H1 (cell line): ENCODE data around the gene VSTM2B. TPM values are rescaled to one million over a fixed set of nuclear protein-coding genes. Genes with fewer than 3 reads are reported as not detected.

Source experiments
- ASH2L ChIP-seq: fragments of 200-600, 300-600 bp; sonication (generic); IDR thresholded peaks from one replicate; pipeline ENCODE4 v1.7.1; 2017; ENCODE audit warnings: low read length
- BACH1 ChIP-seq: IDR thresholded peaks from 2 replicates; pipeline ENCODE4 v1.6.1; 2012; ENCODE audit warnings: low read length, improper control_type of control experiment
- CHD2 ChIP-seq: IDR thresholded peaks from 2 replicates; pipeline ENCODE4 v1.6.1; 2012; ENCODE audit warnings: low read length, improper control_type of control experiment
- FOSL1 ChIP-seq: IDR thresholded peaks from 2 replicates; pipeline ENCODE4 v1.6.1; 2011; ENCODE audit warnings: mild to moderate bottlenecking, low read depth, low read length, moderate library complexity; ENCODE audit not compliant: insufficient read depth
- GTF2F1 ChIP-seq: IDR thresholded peaks from 2 replicates; pipeline ENCODE4 v1.6.1; 2012; ENCODE audit warnings: low read depth, low read length, improper control_type of control experiment, borderline replicate concordance
- JUN ChIP-seq: IDR thresholded peaks from 2 replicates; pipeline ENCODE4 v1.6.1; 2011; ENCODE audit warnings: low read depth, mild to moderate bottlenecking, improper control_type of control experiment, low read length
- KDM1A ChIP-seq: fragments of 200-600, 300-600 bp; sonication (generic); IDR thresholded peaks from 2 replicates; pipeline ENCODE4 v1.7.1; 2016; ENCODE audit warnings: mild to moderate bottlenecking, low read length, borderline replicate concordance
- KDM4A ChIP-seq: IDR thresholded peaks from one replicate; pipeline ENCODE4 v1.7.1; 2012; ENCODE audit warnings: low read depth, mild to moderate bottlenecking, moderate library complexity, low read length, inconsistent platforms; ENCODE audit not compliant: severe bottlenecking
- KDM5A ChIP-seq: fragments of 200-600 bp; IDR thresholded peaks from 2 replicates; pipeline ENCODE4 v1.7.1; 2012; ENCODE audit warnings: mild to moderate bottlenecking, low read length, inconsistent platforms, mixed read lengths
- POLR2AphosphoS5 ChIP-seq: IDR thresholded peaks from 2 replicates; pipeline ENCODE4 v1.6.1; 2011; ENCODE audit warnings: low read depth, low read length
- POU5F1 ChIP-seq: IDR thresholded peaks from 2 replicates; pipeline ENCODE4 v1.6.1; 2011; ENCODE audit warnings: low read depth, mild to moderate bottlenecking, low read length, moderate library complexity
- RAD21 ChIP-seq, 2 experiments: IDR thresholded peaks in 1 of 2; conservative IDR thresholded peaks in 1 of 2; 2 replicates each; pipeline ENCODE4 v1.6.1; 2011; ENCODE audit warnings: low read depth in 2 of 2, low read length in 2 of 2, improper control_type of control experiment in 1 of 2, inconsistent platforms in 1 of 2, mild to moderate bottlenecking in 1 of 2, moderate library complexity in 1 of 2
- RXRA ChIP-seq: IDR thresholded peaks from 2 replicates; pipeline ENCODE4 v1.6.1; 2011; ENCODE audit warnings: low read depth, mild to moderate bottlenecking, low read length, moderate library complexity; ENCODE audit not compliant: insufficient read depth
- SAP30 ChIP-seq: fragments of 300-600 bp; sonication (generic); IDR thresholded peaks from 2 replicates; pipeline ENCODE4 v1.7.1; 2012; ENCODE audit warnings: low read length, moderate library complexity, mild to moderate bottlenecking, inconsistent platforms; ENCODE audit not compliant: insufficient read depth, insufficient replicate concordance
- SP1 ChIP-seq: IDR thresholded peaks from 2 replicates; pipeline ENCODE4 v1.6.1; 2011; ENCODE audit warnings: low read depth, low read length
- SP2 ChIP-seq: IDR thresholded peaks from 2 replicates; pipeline ENCODE4 v1.6.1; 2012; ENCODE audit warnings: mild to moderate bottlenecking, low read length, inconsistent platforms
- SRF ChIP-seq: IDR thresholded peaks from 2 replicates; pipeline ENCODE4 v1.6.1; 2011; ENCODE audit warnings: mild to moderate bottlenecking, low read depth, low read length, moderate library complexity
- TAF7 ChIP-seq: optimal IDR thresholded peaks from 2 replicates; pipeline ENCODE3; 2011; ENCODE audit warnings: low read depth, mild to moderate bottlenecking, inconsistent platforms, low read length, moderate library complexity, borderline replicate concordance
- YY1 ChIP-seq: IDR thresholded peaks from 2 replicates; pipeline ENCODE4 v1.6.1; 2011; ENCODE audit warnings: low read depth, mild to moderate bottlenecking, low read length
- ZNF274 ChIP-seq: IDR thresholded peaks from 2 replicates; pipeline ENCODE4 v1.7.0; 2012; ENCODE audit warnings: low read length, borderline replicate concordance; ENCODE audit errors: extremely low read depth
- polyA plus RNA-seq, 7 experiments: library from polyadenylated mRNA; depleted of rRNA in 3 of 7; stranded (reverse) in 5 of 7; unstranded in 2 of 7; fragments of >200 nt in 5 of 7; fragments of 200-250 nt in 2 of 7; gene quantifications; 1 replicate in 5 of 7; 2 replicates in 1 of 7; 4 replicates in 1 of 7; pipeline versions ENCODE4 v1.2.1 to v1.2.3, GENCODE V29; 2011 to 2013; ENCODE audit warnings: missing spikeins in 2 of 7, mixed read lengths in 2 of 7
- total RNA-seq: library from RNA; stranded (reverse); fragmentation: NEBNext Ultra II Directional; extraction: Animal tissue kit (Norgen Biotek cat#: 25700); gene quantifications from 2 replicates; pipeline ENCODE4 v1.2.1, GENCODE V29; 2021
- TF ChIP-seq, protein P1 (sequence below): IDR thresholded peaks from 2 replicates; pipeline ENCODE4 v1.6.1; 2011; ENCODE audit warnings: low read length, improper control_type of control experiment
- TF ChIP-seq, protein P2 (sequence below): IDR thresholded peaks from 2 replicates; pipeline ENCODE4 v1.6.1; 2012; ENCODE audit warnings: inconsistent platforms

Gene VSTM2B
- total and polyA plus RNA-seq, 2 of the 8 experiments (the other 6 are each of a cell fraction or from before 2014, with no cell fraction given), result 0.82 to 1.5 TPM

DNA sequence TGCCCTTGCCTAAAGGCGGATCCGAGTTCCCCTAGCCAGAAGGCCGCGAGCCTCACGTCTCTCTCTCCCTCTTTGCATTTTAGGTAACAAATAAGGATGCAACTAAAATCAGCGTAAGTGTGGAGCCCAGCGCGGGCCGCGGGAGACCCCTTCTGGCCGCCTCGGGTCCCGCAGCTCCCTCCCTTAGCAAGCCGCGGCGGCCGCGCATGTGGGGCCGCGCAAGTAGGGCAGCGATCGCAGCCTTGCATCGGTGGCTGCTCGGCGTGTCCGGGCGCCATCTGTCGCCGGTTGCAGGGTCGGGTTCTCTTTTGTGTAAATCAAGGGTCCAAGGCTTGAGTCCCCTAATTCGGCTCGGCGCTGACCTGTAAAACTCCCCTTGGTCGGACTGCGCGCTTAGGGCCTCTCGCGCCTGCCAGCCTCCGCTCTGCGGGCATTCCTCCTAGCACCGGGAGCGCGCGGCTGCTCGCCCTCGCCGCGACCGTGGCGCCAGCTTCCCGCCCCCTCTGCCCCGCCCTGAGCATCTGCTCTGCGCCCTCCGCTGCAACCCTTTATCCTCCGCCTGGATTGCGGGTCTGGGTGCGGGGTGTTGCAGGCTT is 2.7 kb downstream of the VSTM2B start (continued):
- TF ChIP-seq POU5F1, result no peak
- TF ChIP-seq CHD2, result no peak
- TF ChIP-seq FOSL1, result no peak
- no peak for TF ChIP-seq POLR2AphosphoS5
- TF ChIP-seq KDM4A, result peak; percentile 81
- no peak for TF ChIP-seq KDM1A
- peak; percentile 36; the same call in 1 of the 2 replicates for TF ChIP-seq YY1
- TF ChIP-seq ASH2L, result peak; percentile 76
- no peak for TF ChIP-seq SAP30
- TF ChIP-seq TAF7, result peak; percentile 16
- TF ChIP-seq ZNF274, result no peak
- TF ChIP-seq, protein P1, sequence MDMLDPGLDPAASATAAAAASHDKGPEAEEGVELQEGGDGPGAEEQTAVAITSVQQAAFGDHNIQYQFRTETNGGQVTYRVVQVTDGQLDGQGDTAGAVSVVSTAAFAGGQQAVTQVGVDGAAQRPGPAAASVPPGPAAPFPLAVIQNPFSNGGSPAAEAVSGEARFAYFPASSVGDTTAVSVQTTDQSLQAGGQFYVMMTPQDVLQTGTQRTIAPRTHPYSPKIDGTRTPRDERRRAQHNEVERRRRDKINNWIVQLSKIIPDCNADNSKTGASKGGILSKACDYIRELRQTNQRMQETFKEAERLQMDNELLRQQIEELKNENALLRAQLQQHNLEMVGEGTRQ, result no peak
- TF ChIP-seq SP1, result no peak
- no peak for TF ChIP-seq KDM5A
- no peak for TF ChIP-seq SRF
- no peak for TF ChIP-seq RXRA
- no peak for TF ChIP-seq JUN
- no peak for TF ChIP-seq SP2
- TF ChIP-seq GTF2F1, result no peak
- TF ChIP-seq, protein P2, sequence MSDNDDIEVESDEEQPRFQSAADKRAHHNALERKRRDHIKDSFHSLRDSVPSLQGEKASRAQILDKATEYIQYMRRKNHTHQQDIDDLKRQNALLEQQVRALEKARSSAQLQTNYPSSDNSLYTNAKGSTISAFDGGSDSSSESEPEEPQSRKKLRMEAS, result peak; percentile 67; the same call in 1 of the 2 replicates
- no peak for TF ChIP-seq BACH1
- TF ChIP-seq RAD21 (IDR thresholded peaks at IDR 0.05 in 1 of 2, conservative IDR thresholded peaks at IDR 0.05 in 1 of 2; ENCODE audit: low read depth in 2 of 2, low read length in 2 of 2), result peak; percentile 87 to 89
